H1 (cell line): ENCODE measurements around the gene EPB41L3. TPM values are rescaled to one million over a fixed set of nuclear protein-coding genes. Genes with fewer than 3 reads are reported as not detected.

Source experiments
- CTCF ChIA-PET: fragments of 300-600 bp; sonication (Branson Sonifier 250); formaldehyde crosslinking; loops from one replicate; lab custom pipeline; 2021; ENCODE audit not compliant: partially characterized antibody; lab: Charles Lee
- POLR2A ChIA-PET: fragments of 300-600 bp; sonication (Branson Sonifier 250); formaldehyde crosslinking; loops from one replicate; lab custom pipeline; 2021; ENCODE audit warnings: inconsistent platforms; ENCODE audit not compliant: partially characterized antibody; lab: Charles Lee
- DNase-seq, 2 experiments: peaks; one replicate each; pipeline versions ENCODE4 v3.0.0 to v3.0.0-alpha.2; 2010 to 2022; ENCODE audit warnings: low spot score in 2 of 2, low read depth in 1 of 2, mixed read lengths in 1 of 2
- FAIRE-seq: peaks from 2 replicates; lab custom pipeline; 2011; peaks lifted over from hg19 to GRCh38; lab: Jason Lieb, UNC
- H2AFZ ChIP-seq: 2 replicates; pipeline ENCODE4 v1.8.1; 2012; ENCODE audit warnings: low read length, inconsistent platforms
- H2AK5ac ChIP-seq: 2 replicates; pipeline ENCODE4 v1.6.1; 2013; ENCODE audit warnings: low read depth, low read length
- H2BK120ac ChIP-seq: replicated peaks from 2 replicates; pipeline ENCODE3; 2013; ENCODE audit warnings: low read depth, low read length, inconsistent platforms
- H2BK12ac ChIP-seq: 2 replicates; pipeline ENCODE4 v1.6.1; 2013; ENCODE audit warnings: low read depth, low read length
- H2BK15ac ChIP-seq: 2 replicates; pipeline ENCODE4 v1.6.1; 2013; ENCODE audit warnings: low read length
- H2BK20ac ChIP-seq: 2 replicates; pipeline ENCODE4 v1.6.1; 2013; ENCODE audit warnings: low read length
- H2BK5ac ChIP-seq: 2 replicates; pipeline ENCODE4 v1.6.1; 2013; ENCODE audit warnings: low read depth, low read length
- H3K14ac ChIP-seq: 2 replicates; pipeline ENCODE4 v1.6.1; 2013; ENCODE audit warnings: inconsistent platforms; ENCODE audit not compliant: insufficient read length
- H3K18ac ChIP-seq: 2 replicates; pipeline ENCODE4 v1.6.1; 2013; ENCODE audit warnings: low read length; ENCODE audit errors: extremely low read depth
- H3K23ac ChIP-seq: 2 replicates; pipeline ENCODE4 v1.6.1; 2013; ENCODE audit warnings: inconsistent platforms; ENCODE audit not compliant: insufficient read length
- H3K23me2 ChIP-seq: 2 replicates; pipeline ENCODE4 v1.6.1; 2013; ENCODE audit warnings: low read depth, low read length
- H3K27ac ChIP-seq: 2 replicates; pipeline ENCODE4 v1.6.1; 2011; ENCODE audit warnings: low read depth, low read length, inconsistent platforms
- H3K27me3 ChIP-seq, 4 experiments: replicated peaks in 1 of 4; 1 replicate in 1 of 4; 2 replicates in 3 of 4; pipeline versions ENCODE4 v1.6.1 to v1.8.1; 2011 to 2013; ENCODE audit warnings: low read length in 3 of 4, mild to moderate bottlenecking in 3 of 4, inconsistent platforms in 2 of 4, mixed read lengths in 2 of 4, moderate library complexity in 1 of 4; ENCODE audit not compliant: control insufficient read depth in 3 of 4, insufficient read depth in 3 of 4; ENCODE audit errors: extremely low read depth in 1 of 4
- H3K36me3 ChIP-seq, 4 experiments: 2 replicates each; pipeline versions ENCODE4 v1.6.1 to v1.8.1; 2011 to 2013; ENCODE audit warnings: mild to moderate bottlenecking in 4 of 4, low read length in 3 of 4, moderate library complexity in 2 of 4, control low read depth in 1 of 4, inconsistent platforms in 1 of 4; ENCODE audit not compliant: insufficient read depth in 4 of 4, control insufficient read depth in 2 of 4
- H3K4ac ChIP-seq: replicated peaks from 2 replicates; pipeline ENCODE3; 2013; ENCODE audit warnings: low read length, low read depth, mixed read lengths, inconsistent platforms; ENCODE audit not compliant: insufficient read length
- H3K4me1 ChIP-seq, 4 experiments: replicated peaks in 1 of 4; 1 replicate in 1 of 4; 2 replicates in 3 of 4; pipeline versions ENCODE4 v1.6.1 to v1.8.1; 2011 to 2013; ENCODE audit warnings: low read length in 3 of 4, inconsistent platforms in 2 of 4, mixed read lengths in 1 of 4; ENCODE audit not compliant: insufficient read depth in 4 of 4, control insufficient read depth in 3 of 4
- H3K4me2 ChIP-seq, 2 experiments: 2 replicates each; pipeline versions ENCODE4 v1.6.1 to v1.8.1; 2011 to 2013; ENCODE audit warnings: low read depth in 2 of 2, low read length in 2 of 2, control low read depth in 1 of 2, inconsistent platforms in 1 of 2, mild to moderate bottlenecking in 1 of 2; ENCODE audit not compliant: insufficient read depth in 1 of 2
- H3K4me3 ChIP-seq, 4 experiments: fragments of 200-600, 300-600 bp in 1 of 4; sonication (generic), shearing (Covaris generic), sonication (Bioruptor Twin) in 1 of 4; 2 replicates each; pipeline versions ENCODE4 v1.5.1 to v1.8.1; 2011 to 2016; ENCODE audit warnings: low read length in 4 of 4, low read depth in 3 of 4, control low read depth in 2 of 4, inconsistent platforms in 2 of 4, mild to moderate bottlenecking in 2 of 4, mixed read lengths in 1 of 4, moderate library complexity in 1 of 4; ENCODE audit not compliant: insufficient read depth in 2 of 4; ENCODE audit errors: extremely low read depth in 1 of 4
- H3K56ac ChIP-seq: replicated peaks from 2 replicates; pipeline ENCODE3; 2013; ENCODE audit warnings: low read depth, mild to moderate bottlenecking, mixed read lengths, low read length, inconsistent platforms; ENCODE audit not compliant: insufficient read length
- H3K79me1 ChIP-seq: 2 replicates; pipeline ENCODE4 v1.6.1; 2013; ENCODE audit warnings: low read depth, low read length, control low read depth
- H3K79me2 ChIP-seq, 2 experiments: 2 replicates each; pipeline versions ENCODE4 v1.6.1 to v1.8.1; 2012 to 2013; ENCODE audit warnings: low read length in 2 of 2, mild to moderate bottlenecking in 2 of 2, inconsistent platforms in 1 of 2; ENCODE audit not compliant: insufficient read depth in 2 of 2, control insufficient read depth in 1 of 2
- H3K9ac ChIP-seq, 4 experiments: replicated peaks in 1 of 4; 1 replicate in 1 of 4; 2 replicates in 3 of 4; pipeline versions ENCODE4 v1.6.1 to v1.8.1; 2011 to 2013; ENCODE audit warnings: low read depth in 3 of 4, low read length in 3 of 4, control low read depth in 2 of 4, mild to moderate bottlenecking in 2 of 4, moderate library complexity in 2 of 4, inconsistent platforms in 1 of 4; ENCODE audit errors: extremely low read depth in 1 of 4
- H3K9me3 ChIP-seq, 2 experiments: 2 replicates each; pipeline versions ENCODE4 v1.6.1 to v1.8.1; 2012 to 2013; ENCODE audit warnings: mild to moderate bottlenecking in 2 of 2, moderate library complexity in 2 of 2, control low read depth in 1 of 2, inconsistent platforms in 1 of 2, low read depth in 1 of 2, low read length in 1 of 2, mixed read lengths in 1 of 2; ENCODE audit not compliant: insufficient read depth in 2 of 2
- H4K20me1 ChIP-seq, 2 experiments: replicated peaks in 1 of 2; 2 replicates each; pipeline versions ENCODE3 to v1.8.1; 2011 to 2013; ENCODE audit warnings: inconsistent platforms in 2 of 2, low read length in 2 of 2, mild to moderate bottlenecking in 1 of 2; ENCODE audit not compliant: insufficient read depth in 2 of 2, control insufficient read depth in 1 of 2
- H4K5ac ChIP-seq: 2 replicates; pipeline ENCODE4 v1.6.1; 2013; ENCODE audit warnings: low read length, low read depth, mixed read lengths, inconsistent platforms; ENCODE audit not compliant: insufficient read length
- H4K8ac ChIP-seq: 2 replicates; pipeline ENCODE4 v1.8.0; 2013; ENCODE audit warnings: mild to moderate bottlenecking, moderate library complexity, low read length, inconsistent platforms; ENCODE audit not compliant: insufficient read depth; ENCODE audit errors: extremely low read depth
- H4K91ac ChIP-seq: replicated peaks from 2 replicates; pipeline ENCODE3; 2013; ENCODE audit warnings: low read length, mixed read lengths, inconsistent platforms; ENCODE audit not compliant: insufficient read length
- BACH1 ChIP-seq: IDR thresholded peaks from 2 replicates; pipeline ENCODE4 v1.6.1; 2012; ENCODE audit warnings: low read length, improper control_type of control experiment
- BCL11A ChIP-seq, 2 experiments: IDR thresholded peaks; one replicate each; pipeline ENCODE4 v1.6.1; 2011; ENCODE audit warnings: low read depth in 2 of 2, low read length in 2 of 2, mild to moderate bottlenecking in 2 of 2
- BRCA1 ChIP-seq: IDR thresholded peaks from 2 replicates; pipeline ENCODE4 v1.6.1; 2012; ENCODE audit warnings: low read depth, low read length, improper control_type of control experiment
- CHD2 ChIP-seq: IDR thresholded peaks from 2 replicates; pipeline ENCODE4 v1.6.1; 2012; ENCODE audit warnings: low read length, improper control_type of control experiment
- FOSL1 ChIP-seq: IDR thresholded peaks from 2 replicates; pipeline ENCODE4 v1.6.1; 2011; ENCODE audit warnings: mild to moderate bottlenecking, low read depth, low read length, moderate library complexity; ENCODE audit not compliant: insufficient read depth
- HDAC6 ChIP-seq: IDR thresholded peaks from one replicate; pipeline ENCODE4 v1.7.1; 2012; ENCODE audit warnings: low read depth, mild to moderate bottlenecking, inconsistent platforms, low read length, moderate library complexity
- JUN ChIP-seq: IDR thresholded peaks from 2 replicates; pipeline ENCODE4 v1.6.1; 2011; ENCODE audit warnings: low read depth, mild to moderate bottlenecking, improper control_type of control experiment, low read length
- NRF1 ChIP-seq: IDR thresholded peaks from 2 replicates; pipeline ENCODE4 v1.6.1; 2011; ENCODE audit warnings: mild to moderate bottlenecking, low read depth, low read length, improper control_type of control experiment
- RBBP5 ChIP-seq: IDR thresholded peaks from 2 replicates; pipeline ENCODE4 v1.7.1; 2012; ENCODE audit warnings: low read depth, mild to moderate bottlenecking, inconsistent platforms, low read length, moderate library complexity, borderline replicate concordance
- RFX5 ChIP-seq: IDR thresholded peaks from 2 replicates; pipeline ENCODE4 v1.6.1; 2011; ENCODE audit warnings: low read depth, low read length, improper control_type of control experiment, borderline replicate concordance
- SIRT6 ChIP-seq: IDR thresholded peaks from one replicate; pipeline ENCODE4 v1.7.1; 2012; ENCODE audit warnings: low read length, inconsistent platforms
- SIX5 ChIP-seq: IDR thresholded peaks from 2 replicates; pipeline ENCODE4 v1.6.1; 2011; ENCODE audit warnings: mild to moderate bottlenecking, low read depth, low read length
- SP1 ChIP-seq: IDR thresholded peaks from 2 replicates; pipeline ENCODE4 v1.6.1; 2011; ENCODE audit warnings: low read depth, low read length
- SRF ChIP-seq: IDR thresholded peaks from 2 replicates; pipeline ENCODE4 v1.6.1; 2011; ENCODE audit warnings: mild to moderate bottlenecking, low read depth, low read length, moderate library complexity
- TAF7 ChIP-seq: optimal IDR thresholded peaks from 2 replicates; pipeline ENCODE3; 2011; ENCODE audit warnings: low read depth, mild to moderate bottlenecking, inconsistent platforms, low read length, moderate library complexity, borderline replicate concordance
- WGBS, 2 experiments: shearing (Covaris generic) in 1 of 2; methylation state at CpG; one replicate each; pipeline versions ENCODE4 v1.1.6 to v1.1.7; 2013 to 2015; ENCODE audit warnings: low lambda C conversion rate in 2 of 2, mixed read lengths in 2 of 2, inconsistent platforms in 1 of 2, low coverage in 1 of 2, missing lambda C conversion rate in 1 of 2; ENCODE audit not compliant: insufficient replicate concordance in 2 of 2, insufficient coverage in 1 of 2, insufficient read length in 1 of 2; ENCODE audit errors: extremely low coverage in 1 of 2, missing lambda C conversion rate in 1 of 2; 5-methylcytosine and 5-hydroxymethylcytosine counted together
- polyA plus RNA-seq, 7 experiments: library from polyadenylated mRNA; depleted of rRNA in 3 of 7; stranded (reverse) in 5 of 7; unstranded in 2 of 7; fragments of >200 nt in 5 of 7; fragments of 200-250 nt in 2 of 7; gene quantifications; 1 replicate in 5 of 7; 2 replicates in 1 of 7; 4 replicates in 1 of 7; pipeline versions ENCODE4 v1.2.1 to v1.2.3, GENCODE V29; 2011 to 2013; ENCODE audit warnings: missing spikeins in 2 of 7, mixed read lengths in 2 of 7
- total RNA-seq: library from RNA; stranded (reverse); fragmentation: NEBNext Ultra II Directional; extraction: Animal tissue kit (Norgen Biotek cat#: 25700); gene quantifications from 2 replicates; pipeline ENCODE4 v1.2.1, GENCODE V29; 2021
- TF ChIP-seq, protein P1 (sequence below): IDR thresholded peaks from 2 replicates; pipeline ENCODE4 v1.6.1; 2011; ENCODE audit warnings: low read depth, mild to moderate bottlenecking, low read length; ENCODE audit not compliant: insufficient read depth

EPB41L3 gene
- total and polyA plus RNA-seq, 2 of the 8 experiments (the other 6 are each of a cell fraction or from before 2014, with no cell fraction given), result 7.9 to 16.1 TPM

DNA sequence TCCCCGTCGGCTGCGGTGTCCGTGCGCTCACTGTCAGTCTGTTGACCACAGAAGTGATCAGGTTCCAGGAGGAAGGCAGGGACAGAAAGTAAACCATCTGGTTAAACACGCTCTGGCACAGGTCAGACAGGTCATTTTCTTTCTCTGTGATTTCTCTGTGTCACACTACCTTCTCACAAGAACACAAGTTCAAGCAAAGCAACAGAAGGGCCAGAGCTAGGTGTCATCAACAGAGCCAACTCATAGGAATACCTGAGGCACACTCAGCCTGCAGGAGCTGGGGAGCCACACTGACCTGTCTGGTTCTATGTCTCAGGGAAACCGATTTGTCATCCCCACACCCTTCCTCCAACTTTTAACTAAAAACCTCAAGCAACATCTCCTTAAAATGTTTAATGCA is 133.2 kb downstream of the EPB41L3 start:
- no peak overlapping the region for H2BK12ac ChIP-seq
- DNase-seq (no peak), FAIRE-seq (no peak)
- no peak overlapping the region for H4K8ac ChIP-seq
- ChIA-PET POLR2A (interaction anchor here (0.6 to 0.7 kb wide), 2 partner anchors 277 to 363 kb away, joined by 4 to 5 read pairs; no protein-coding TSS in a partner anchor), CTCF (no interaction called here)
- no peak overlapping the region for H3K23ac ChIP-seq
- no peak overlapping the region for H3K18ac ChIP-seq
- no peak overlapping the region for H3K9ac ChIP-seq
- no peaks in the 10 kb centered on the region for H3K27me3 ChIP-seq
- H3K79me2 ChIP-seq, result no peaks in the 10 kb centered on the region
- no peak overlapping the region for H2BK5ac ChIP-seq
- H3K4me2 ChIP-seq, result no peak overlapping the region
- H3K4ac ChIP-seq, result no peak overlapping the region
- no peak overlapping the region for H3K56ac ChIP-seq
- H3K4me1 ChIP-seq, result peaks cover 4 to 10% (median 5%) of the 10 kb centered on the region in 4 experiments
- no peaks in the 10 kb centered on the region for H3K36me3 ChIP-seq
- H3K4me3 ChIP-seq, result no peak overlapping the region
- H2BK15ac ChIP-seq, result no peak overlapping the region
- H4K20me1 ChIP-seq, result no peaks in the 10 kb centered on the region
- no peak overlapping the region for H3K14ac ChIP-seq
- no peaks in the 10 kb centered on the region for H3K23me2 ChIP-seq
- no peak overlapping the region for H2BK120ac ChIP-seq
- no peak overlapping the region for H2AK5ac ChIP-seq
- no peaks in the 10 kb centered on the region for H3K9me3 ChIP-seq
- no peak overlapping the region for H4K5ac ChIP-seq
- H3K27ac ChIP-seq, result no peak overlapping the region
- no peak overlapping the region for H2BK20ac ChIP-seq
- H4K91ac ChIP-seq, result no peak overlapping the region
- no peak overlapping the region for H2AFZ ChIP-seq
- WGBS, 2 experiments, result 90% methylated on average over 7 of the region's 7 CpGs; no CpG with 5 or more reads in 1 of the 2 experiments
- no peaks in the 10 kb centered on the region for H3K79me1 ChIP-seq
- TF ChIP-seq HDAC6, result no peak
- no peak for TF ChIP-seq SIX5
- TF ChIP-seq CHD2, result no peak
- TF ChIP-seq FOSL1, result no peak
- no peak for TF ChIP-seq BACH1
- TF ChIP-seq, protein P1, sequence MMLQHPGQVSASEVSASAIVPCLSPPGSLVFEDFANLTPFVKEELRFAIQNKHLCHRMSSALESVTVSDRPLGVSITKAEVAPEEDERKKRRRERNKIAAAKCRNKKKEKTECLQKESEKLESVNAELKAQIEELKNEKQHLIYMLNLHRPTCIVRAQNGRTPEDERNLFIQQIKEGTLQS, result no peak
- no peak for TF ChIP-seq RBBP5
- TF ChIP-seq BCL11A (IDR thresholded peaks at IDR 0.05; ENCODE audit: low read depth in 2 of 2, low read length in 2 of 2), result no peak
- TF ChIP-seq BRCA1, result no peak
- no peak for TF ChIP-seq NRF1
- TF ChIP-seq RFX5, result no peak
- TF ChIP-seq SIRT6, result no peak
- TF ChIP-seq SP1, result no peak
- TF ChIP-seq JUN, result no peak
- TF ChIP-seq TAF7, result no peak
- no peak for TF ChIP-seq SRF
